Fibroblast of lung (primary cell): ENCODE data around the gene PDSS2. TPM values are rescaled to one million over a fixed set of nuclear protein-coding genes. Genes with fewer than 3 reads are reported as not detected.

Source experiments
- DNase-seq, 2 donors: peaks; one replicate each; pipeline versions ENCODE4 v3.0.0 to v3.0.0-alpha.2; 2010; ENCODE audit warnings: low read depth in 2 of 2
- H2AFZ ChIP-seq: 2 replicates; pipeline ENCODE4 v1.5.1; 2012; ENCODE audit warnings: low read length, control low read depth, inconsistent platforms
- H3K27ac ChIP-seq: 2 replicates; pipeline ENCODE4 v1.5.1; 2011; ENCODE audit warnings: low read length, control low read depth; ENCODE audit not compliant: insufficient read depth
- H3K27me3 ChIP-seq: 2 replicates; pipeline ENCODE4 v1.5.1; 2011; ENCODE audit warnings: mild to moderate bottlenecking, low read length; ENCODE audit not compliant: control insufficient read depth, insufficient read depth
- H3K36me3 ChIP-seq: 2 replicates; pipeline ENCODE4 v1.5.1; 2011; ENCODE audit warnings: low read length; ENCODE audit not compliant: control insufficient read depth, insufficient read depth
- H3K4me1 ChIP-seq: 2 replicates; pipeline ENCODE4 v1.5.1; 2011; ENCODE audit warnings: low read length; ENCODE audit not compliant: control insufficient read depth, insufficient read depth; ENCODE audit errors: extremely low read depth
- H3K4me2 ChIP-seq: 2 replicates; pipeline ENCODE4 v1.5.1; 2011; ENCODE audit warnings: low read length, control low read depth; ENCODE audit not compliant: insufficient read depth; ENCODE audit errors: extremely low read depth
- H3K4me3 ChIP-seq, 4 experiments: fragments of 200-600 bp in 1 of 4; sonication (generic) in 1 of 4; replicated peaks in 1 of 4; 2 replicates each; pipeline ENCODE4 v1.5.1; 2011 to 2016; ENCODE audit warnings: low read length in 4 of 4, low read depth in 3 of 4, mild to moderate bottlenecking in 3 of 4, control low read depth in 2 of 4, inconsistent platforms in 1 of 4, mixed read lengths in 1 of 4; ENCODE audit not compliant: insufficient read depth in 1 of 4; ENCODE audit errors: control extremely low read depth in 1 of 4
- H3K79me2 ChIP-seq: 2 replicates; pipeline ENCODE4 v1.5.1; 2012; ENCODE audit warnings: mild to moderate bottlenecking, low read length, inconsistent platforms; ENCODE audit not compliant: control insufficient read depth, insufficient read depth
- H3K9ac ChIP-seq: 2 replicates; pipeline ENCODE4 v1.5.1; 2011; ENCODE audit warnings: mild to moderate bottlenecking, low read length, control low read depth; ENCODE audit not compliant: insufficient read depth
- H3K9me3 ChIP-seq: 2 replicates; pipeline ENCODE4 v1.5.1; 2012; ENCODE audit warnings: low read depth, low read length; ENCODE audit not compliant: control insufficient read depth, insufficient read depth
- H4K20me1 ChIP-seq: 2 replicates; pipeline ENCODE4 v1.5.1; 2011; ENCODE audit warnings: low read length; ENCODE audit not compliant: control insufficient read depth, insufficient read depth; ENCODE audit errors: extremely low read depth
- CTCF ChIP-seq, 2 donors: IDR thresholded peaks in 1 of 2; conservative IDR thresholded peaks in 1 of 2; 1 replicate in 1 of 2; 2 replicates in 1 of 2; pipeline ENCODE4 v1.5.1; 2011 to 2012; ENCODE audit warnings: low read length in 2 of 2, control low read depth in 1 of 2, inconsistent platforms in 1 of 2, low read depth in 1 of 2, mild to moderate bottlenecking in 1 of 2
- EZH2 ChIP-seq: IDR thresholded peaks from 2 replicates; pipeline ENCODE4 v1.5.1; 2012; ENCODE audit warnings: low read length, control low read depth, mild to moderate bottlenecking; ENCODE audit errors: missing control alignments
- polyA plus RNA-seq, 2 donors: library from polyadenylated mRNA; depleted of rRNA in 1 of 2; stranded (reverse) in 1 of 2; unstranded in 1 of 2; fragments of >200 nt; gene quantifications; 2 replicates each; pipeline ENCODE4 v1.2.1, GENCODE V29; 2011 to 2012; ENCODE audit warnings: missing spikeins in 1 of 2
- total RNA-seq: library from RNA; depleted of rRNA; stranded (reverse); fragments of >200 nt; gene quantifications from 2 replicates; pipeline ENCODE4 v1.2.1, GENCODE V29; 2014

The PDSS2 gene
- total and polyA plus RNA-seq, 2 donors (not counting 1 experiment from before 2014, with no cell fraction given) = 12.1 to 13.8 TPM

- H2AFZ ChIP-seq = no peak overlapping the region
- no peaks in the 10 kb centered on the region for H3K36me3 ChIP-seq
- no peak overlapping the region for H3K4me3 ChIP-seq
- H3K4me2 ChIP-seq = no peak overlapping the region
- H3K9me3 ChIP-seq = no peaks in the 10 kb centered on the region
- no peaks in the 10 kb centered on the region for H3K79me2 ChIP-seq
- no peaks in the 10 kb centered on the region for H3K4me1 ChIP-seq
- no peak overlapping the region for H3K9ac ChIP-seq
- no peaks in the 10 kb centered on the region for H4K20me1 ChIP-seq
- H3K27me3 ChIP-seq = no peaks in the 10 kb centered on the region
- H3K27ac ChIP-seq = no peak overlapping the region
- no peak for DNase-seq
- TF ChIP-seq EZH2 (no peak), CTCF (conservative IDR thresholded peaks at IDR 0.05 in 1 of 2, IDR thresholded peaks at IDR 0.05 in 1 of 2; ENCODE audit: low read depth in 1 of 2, low read length in 2 of 2) (no peak)
Measured at GRCh38 chr6:107248147-107248546, 211.2 kb downstream of the PDSS2 start.

GRCh38 chr6:107246972-107247615 lies 212.3 kb downstream of the PDSS2 start:
- peak in 1 of 2 donors; percentile 82 for DNase-seq
- Histone ChIP-seq H3K4me3 (peak overlapping the region in 1 of 4 experiments; percentile 31), H3K9me3 (no peaks in the 10 kb centered on the region), H3K36me3 (no peaks in the 10 kb centered on the region), H3K4me1 (no peaks in the 10 kb centered on the region), H4K20me1 (no peaks in the 10 kb centered on the region), H3K27ac (no peak overlapping the region), H3K4me2 (no peak overlapping the region), H2AFZ (no peak overlapping the region), H3K9ac (no peak overlapping the region), H3K27me3 (no peaks in the 10 kb centered on the region), H3K79me2 (no peaks in the 10 kb centered on the region)
- no peak for TF ChIP-seq CTCF (conservative IDR thresholded peaks at IDR 0.05 in 1 of 2, IDR thresholded peaks at IDR 0.05 in 1 of 2; ENCODE audit: low read depth in 1 of 2, low read length in 2 of 2)
- TF ChIP-seq EZH2 = no peak

- no peak overlapping the region for H3K4me2 ChIP-seq
- no peak for DNase-seq
- no peaks in the 10 kb centered on the region for H3K9me3 ChIP-seq
- no peaks in the 10 kb centered on the region for H3K27me3 ChIP-seq
- TF ChIP-seq EZH2 (no peak), CTCF (conservative IDR thresholded peaks at IDR 0.05 in 1 of 2, IDR thresholded peaks at IDR 0.05 in 1 of 2; ENCODE audit: low read depth in 1 of 2, low read length in 2 of 2) (no peak)
- no peak overlapping the region for H2AFZ ChIP-seq
- no peaks in the 10 kb centered on the region for H3K36me3 ChIP-seq
- H3K9ac ChIP-seq = no peak overlapping the region
- no peaks in the 10 kb centered on the region for H3K4me1 ChIP-seq
- H3K4me3 ChIP-seq = no peak overlapping the region
- H3K79me2 ChIP-seq = no peaks in the 10 kb centered on the region
- no peaks in the 10 kb centered on the region for H4K20me1 ChIP-seq
- no peak overlapping the region for H3K27ac ChIP-seq
Measured at GRCh38 chr6:107246249-107246971, 213.0 kb downstream of the PDSS2 start.
